ENCODE data around the gene NSF. TPM values are rescaled to one million over a fixed set of nuclear protein-coding genes. Genes with fewer than 3 reads are reported as not detected.

The NSF gene
- total RNA-seq, 2 donors from 2014 or later: 29.7 to 41.0 TPM

GRCh38 chr17:46800573-46800972 is 210.1 kb downstream of the NSF start:
- Histone ChIP-seq H3K9ac (ENCODE audit: extremely low read depth, low read length, poor library complexity, severe bottlenecking) (no peak overlapping the region), H3K27me3 (ENCODE audit: control insufficient read depth, insufficient read depth, low read length, poor library complexity, severe bottlenecking) (no peaks in the 10 kb centered on the region), H3K9me3 (ENCODE audit: control insufficient read depth, low read length) (no peaks in the 10 kb centered on the region), H3K4me1 (ENCODE audit: control insufficient read depth, insufficient read depth, low read length) (no peaks in the 10 kb centered on the region), H3K36me3 (ENCODE audit: control insufficient read depth, insufficient read depth, low read length) (peaks cover under 1% of the 10 kb centered on the region), H3K27ac (ENCODE audit: low read depth, low read length) (no peak overlapping the region), H3K4me3 (ENCODE audit: low read length) (no peak overlapping the region)
- no peak overlapping the region for H3K4me3 Mint-ChIP-seq
- TF ChIP-seq CTCF (conservative IDR thresholded peaks at IDR 0.05): no peak
- H3K9me3 Mint-ChIP-seq: peaks cover 2% of the 10 kb centered on the region
- no peaks in the 10 kb centered on the region for H3K27me3 Mint-ChIP-seq (ENCODE audit: insufficient read depth)
- DNase-seq: no peak
- peaks cover 16% of the 10 kb centered on the region for H3K4me1 Mint-ChIP-seq
- peaks cover 20% of the 10 kb centered on the region for H3K36me3 Mint-ChIP-seq (ENCODE audit: low read depth)
- H3K27ac Mint-ChIP-seq: no peak overlapping the region
- 80 to 97% methylated on average over 4 of the region's 4 CpGs for WGBS, 2 experiments (ENCODE audit: insufficient coverage in 1 of 2, insufficient read length in 1 of 2)

GRCh38 chr17:46802800-46803199 is 212.3 kb downstream of the NSF start:
- H3K27ac ChIP-seq (ENCODE audit: low read depth, low read length): no peak overlapping the region
- H3K4me3 ChIP-seq (ENCODE audit: low read length): no peak overlapping the region
- H3K36me3 Mint-ChIP-seq (ENCODE audit: low read depth): peaks cover 33% of the 10 kb centered on the region
- 72 to 82% methylated on average over 4 to 7 of the region's 7 CpGs for WGBS, 2 experiments (ENCODE audit: insufficient coverage in 1 of 2, insufficient read length in 1 of 2)
- H3K27me3 Mint-ChIP-seq (ENCODE audit: insufficient read depth): no peaks in the 10 kb centered on the region
- H3K4me1 Mint-ChIP-seq: peaks cover 3% of the 10 kb centered on the region
- H3K27ac Mint-ChIP-seq: no peak overlapping the region
- H3K9me3 ChIP-seq (ENCODE audit: control insufficient read depth, low read length): no peaks in the 10 kb centered on the region
- peaks cover 2% of the 10 kb centered on the region for H3K9me3 Mint-ChIP-seq
- no peaks in the 10 kb centered on the region for H3K4me1 ChIP-seq (ENCODE audit: control insufficient read depth, insufficient read depth, low read length)
- peaks cover 3% of the 10 kb centered on the region for H3K36me3 ChIP-seq (ENCODE audit: control insufficient read depth, insufficient read depth, low read length)
- TF ChIP-seq CTCF (conservative IDR thresholded peaks at IDR 0.05): no peak
- H3K9ac ChIP-seq (ENCODE audit: extremely low read depth, low read length, poor library complexity, severe bottlenecking): no peak overlapping the region
- no peaks in the 10 kb centered on the region for H3K27me3 ChIP-seq (ENCODE audit: control insufficient read depth, insufficient read depth, low read length, poor library complexity, severe bottlenecking)
- DNase-seq: no peak
- H3K4me3 Mint-ChIP-seq: no peak overlapping the region

- Mint-ChIP-seq H3K4me1 (peaks cover 5% of the 10 kb centered on the region), H3K27ac (no peak overlapping the region)
Observed at GRCh38 chr17:46803544-46803943, 213.1 kb downstream of the NSF start.

More at GRCh38 chr17:46803544-46803943, 213.1 kb downstream of the NSF start:
- no peaks in the 10 kb centered on the region for H3K4me1 ChIP-seq (ENCODE audit: control insufficient read depth, insufficient read depth, low read length)
- Mint-ChIP-seq H3K4me3 (no peak overlapping the region), H3K27me3 (ENCODE audit: insufficient read depth) (no peaks in the 10 kb centered on the region), H3K9me3 (peaks cover 2% of the 10 kb centered on the region), H3K36me3 (ENCODE audit: low read depth) (peaks cover 33% of the 10 kb centered on the region)
- H3K27ac ChIP-seq (ENCODE audit: low read depth, low read length): no peak overlapping the region
- H3K27me3 ChIP-seq (ENCODE audit: control insufficient read depth, insufficient read depth, low read length, poor library complexity, severe bottlenecking): no peaks in the 10 kb centered on the region
- H3K9ac ChIP-seq (ENCODE audit: extremely low read depth, low read length, poor library complexity, severe bottlenecking): no peak overlapping the region
- H3K9me3 ChIP-seq (ENCODE audit: control insufficient read depth, low read length): no peaks in the 10 kb centered on the region
- H3K4me3 ChIP-seq (ENCODE audit: low read length): no peak overlapping the region
- peaks cover 3% of the 10 kb centered on the region for H3K36me3 ChIP-seq (ENCODE audit: control insufficient read depth, insufficient read depth, low read length)
- TF ChIP-seq CTCF (conservative IDR thresholded peaks at IDR 0.05): no peak
- no peak for DNase-seq
- 88 to 94% methylated on average over 4 to 5 of the region's 5 CpGs for WGBS, 2 experiments (ENCODE audit: insufficient coverage in 1 of 2, insufficient read length in 1 of 2)

Measured in endodermal cell (in vitro differentiated cells).